Colonic mucosa (tissue), 4 donors: Measurements from ENCODE around the gene EFCAB8. TPM values are rescaled to one million over a fixed set of nuclear protein-coding genes. Genes with fewer than 3 reads are reported as not detected.
"Not testable (repeated sequence)": the region's sequence is repeated elsewhere in the genome, so short reads cannot be mapped to it uniquely, and the experiment has no call there.

Experiments used
- DNase-seq: peaks from one replicate; pipeline ENCODE4 v3.0.0-alpha.2; 2020
- H3K27ac ChIP-seq: fragments of 200-600 bp; one replicate; pipeline ENCODE4 v1.8.0; 2021
- H3K27me3 ChIP-seq: fragments of 200-600 bp; one replicate; pipeline ENCODE4 v1.8.0; 2021
- H3K36me3 ChIP-seq: fragments of 200-600 bp; one replicate; pipeline ENCODE4 v1.8.0; 2021
- H3K4me1 ChIP-seq: fragments of 200-600 bp; one replicate; pipeline ENCODE4 v1.8.0; 2021; ENCODE audit warnings: mild to moderate bottlenecking
- H3K4me3 ChIP-seq: fragments of 200-600 bp; one replicate; pipeline ENCODE4 v1.8.0; 2021
- H3K9ac ChIP-seq, 2 donors: one replicate each; pipeline ENCODE4 v1.7.0; 2013; ENCODE audit warnings: control low read depth in 2 of 2, low read depth in 2 of 2, low read length in 2 of 2
- H3K9me3 ChIP-seq: fragments of 200-600 bp; one replicate; pipeline ENCODE4 v1.8.0; 2021
- CTCF ChIP-seq: fragments of 200-600 bp; IDR thresholded peaks from one replicate; pipeline ENCODE4 v1.8.0; 2022; ENCODE audit warnings: antibody characterized with exemption, mild to moderate bottlenecking
- intact Hi-C: fragments of 100-400 bp; cut with DNase I; formaldehyde crosslinking; loops from one replicate; pipeline ENCODE4 v1.14.1; 2022
- total RNA-seq, 2 donors: library from RNA; stranded (reverse); fragmentation: NEBNext Ultra II Directional in 1 of 2; extraction: Animal tissue kit (Norgen Biotek cat#: 25700) in 1 of 2; gene quantifications; one replicate each; pipeline ENCODE4 v1.2.1, GENCODE V29; 2021
- donor health status: healthy.
- donor health status: DM: no; HTN: no; CAD: no.
- donor health status: DM: no; HTN: no; CAD: no.

Gene EFCAB8
- total RNA-seq, 2 donors from 2014 or later = 0.11 to 0.72 TPM

DNA sequence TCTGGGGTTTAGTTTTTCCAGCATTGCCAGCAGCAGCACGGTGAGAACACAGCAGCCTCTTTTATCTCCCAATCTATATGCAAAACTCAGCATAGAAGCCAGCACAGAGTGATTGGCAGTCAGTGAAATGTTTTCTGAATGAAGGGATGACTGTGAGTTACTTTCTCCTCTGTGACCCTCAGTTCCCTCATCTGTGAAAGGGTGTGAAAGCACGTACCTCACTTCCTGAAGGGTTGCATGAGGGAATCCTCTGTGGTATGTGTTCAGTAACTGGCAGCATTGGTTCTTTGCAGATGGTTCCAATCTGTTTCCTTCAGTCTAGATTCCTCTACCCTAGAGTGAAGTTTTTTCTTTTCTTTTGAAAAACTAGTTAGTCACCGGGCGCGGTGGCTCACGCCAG lies 40.0 kb downstream of the EFCAB8 start:
- H3K27ac ChIP-seq = no peak overlapping the region
- no peak overlapping the region for H3K4me3 ChIP-seq
- no peaks in the 10 kb centered on the region for H3K27me3 ChIP-seq
- no peaks in the 10 kb centered on the region for H3K36me3 ChIP-seq
- H3K9ac ChIP-seq = no peak overlapping the region
- no peaks in the 10 kb centered on the region for H3K4me1 ChIP-seq
- intact Hi-C loops = loop anchor here (10.0 kb wide), 1 partner anchor 104 kb away; no protein-coding TSS in a partner anchor
- H3K9me3 ChIP-seq = no peaks in the 10 kb centered on the region
- DNase-seq = no peak
- no peak for TF ChIP-seq CTCF

- TF ChIP-seq CTCF = peak; percentile 85
- peak; percentile 31 for DNase-seq
- intact Hi-C loops = loop anchor here (5.0 to 10.0 kb wide), 2 partner anchors 192 to 395 kb away; no protein-coding TSS in a partner anchor
- Histone ChIP-seq H3K27ac (no peak overlapping the region), H3K27me3 (no peaks in the 10 kb centered on the region), H3K36me3 (no peaks in the 10 kb centered on the region), H3K9me3 (no peaks in the 10 kb centered on the region), H3K9ac (no peak overlapping the region), H3K4me3 (no peak overlapping the region), H3K4me1 (no peaks in the 10 kb centered on the region)
These were observed 44.0 kb downstream of the EFCAB8 start for GRCh38 chr20:32902456-32903420.

GRCh38 chr20:32903666-32904175 lies 45.0 kb downstream of the EFCAB8 start:
- TF ChIP-seq CTCF = no peak
- Histone ChIP-seq H3K9me3 (no peaks in the 10 kb centered on the region), H3K27ac (no peak overlapping the region), H3K4me3 (no peak overlapping the region), H3K36me3 (no peaks in the 10 kb centered on the region), H3K9ac (no peak overlapping the region), H3K27me3 (no peaks in the 10 kb centered on the region), H3K4me1 (no peaks in the 10 kb centered on the region)
- intact Hi-C loops = loop anchor here (5.0 to 10.0 kb wide), 2 partner anchors 191 to 394 kb away; no protein-coding TSS in a partner anchor
- DNase-seq = no peak

DNA sequence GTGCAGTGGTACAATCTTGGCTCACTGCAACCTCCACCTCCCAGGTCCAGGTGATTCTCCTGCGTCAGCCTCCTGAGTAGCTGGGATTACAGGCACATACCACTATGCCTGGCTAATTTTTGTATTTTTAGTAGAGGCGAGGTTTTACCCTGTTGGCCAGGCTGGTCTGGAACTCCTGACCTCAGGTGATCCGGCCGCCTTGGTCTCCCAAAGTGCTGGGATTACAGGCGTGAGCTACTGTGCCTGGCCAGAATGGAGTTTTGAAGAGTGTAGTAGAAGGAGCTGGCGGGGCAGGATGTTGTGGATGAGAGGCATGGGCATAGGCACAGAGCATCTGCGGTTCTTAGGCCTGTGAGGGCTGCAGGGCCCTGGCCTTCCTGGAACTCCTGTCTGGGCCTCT lies 46.0 kb downstream of the EFCAB8 start:
- intact Hi-C loops = loop anchor here (5.0 to 10.0 kb wide), 2 partner anchors 190 to 393 kb away; no protein-coding TSS in a partner anchor
- not testable (repeated sequence) for DNase-seq

GRCh38 chr20:32906200-32906599 lies 47.5 kb downstream of the EFCAB8 start:
- DNase-seq = no peak
- intact Hi-C loops = loop anchor here (10.0 kb wide), 1 partner anchor 189 kb away; no protein-coding TSS in a partner anchor
- Histone ChIP-seq H3K9ac (no peak overlapping the region), H3K27me3 (no peaks in the 10 kb centered on the region), H3K36me3 (no peaks in the 10 kb centered on the region), H3K4me1 (no peaks in the 10 kb centered on the region), H3K9me3 (no peaks in the 10 kb centered on the region), H3K4me3 (no peak overlapping the region), H3K27ac (no peak overlapping the region)
- no peak for TF ChIP-seq CTCF

More for the DNA sequence above, 46.0 kb downstream of the EFCAB8 start:
- H3K4me1 ChIP-seq, H3K9ac ChIP-seq, H3K36me3 ChIP-seq, H3K27ac ChIP-seq, H3K4me3 ChIP-seq, H3K27me3 ChIP-seq, H3K9me3 ChIP-seq: not testable (repeated sequence)
